ENCODE results near the gene EPN3.
A peak's percentile ranks its signal among the peaks of the same experiment; 100 is the strongest.

The EPN3 gene

DNA sequence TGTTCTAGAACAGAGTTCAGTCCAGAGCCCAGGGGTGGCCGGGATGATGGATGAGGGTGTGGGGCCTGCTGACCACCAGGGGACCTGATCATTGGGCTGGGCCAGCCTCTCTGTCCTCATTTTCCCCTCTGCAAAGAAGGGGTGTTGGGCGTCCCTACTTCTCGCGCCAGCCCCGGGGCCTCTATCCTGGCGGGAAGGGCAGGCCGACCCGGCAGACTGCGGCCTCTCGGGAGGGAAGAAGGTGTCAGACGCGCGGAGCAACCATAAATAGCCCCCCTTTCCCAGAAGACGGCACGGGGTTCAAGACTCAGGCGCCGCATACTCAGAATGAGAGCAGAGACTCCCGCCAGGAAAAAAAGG, 26.0 kb downstream of the EPN3 start:
- H3K4me1 ChIP-seq (ENCODE audit: control insufficient read depth, insufficient read depth, low read depth, low read length), result peaks cover 33% of the 10 kb centered on the region
- 11% methylated on average over 18 of the region's 18 CpGs for WGBS

DNA sequence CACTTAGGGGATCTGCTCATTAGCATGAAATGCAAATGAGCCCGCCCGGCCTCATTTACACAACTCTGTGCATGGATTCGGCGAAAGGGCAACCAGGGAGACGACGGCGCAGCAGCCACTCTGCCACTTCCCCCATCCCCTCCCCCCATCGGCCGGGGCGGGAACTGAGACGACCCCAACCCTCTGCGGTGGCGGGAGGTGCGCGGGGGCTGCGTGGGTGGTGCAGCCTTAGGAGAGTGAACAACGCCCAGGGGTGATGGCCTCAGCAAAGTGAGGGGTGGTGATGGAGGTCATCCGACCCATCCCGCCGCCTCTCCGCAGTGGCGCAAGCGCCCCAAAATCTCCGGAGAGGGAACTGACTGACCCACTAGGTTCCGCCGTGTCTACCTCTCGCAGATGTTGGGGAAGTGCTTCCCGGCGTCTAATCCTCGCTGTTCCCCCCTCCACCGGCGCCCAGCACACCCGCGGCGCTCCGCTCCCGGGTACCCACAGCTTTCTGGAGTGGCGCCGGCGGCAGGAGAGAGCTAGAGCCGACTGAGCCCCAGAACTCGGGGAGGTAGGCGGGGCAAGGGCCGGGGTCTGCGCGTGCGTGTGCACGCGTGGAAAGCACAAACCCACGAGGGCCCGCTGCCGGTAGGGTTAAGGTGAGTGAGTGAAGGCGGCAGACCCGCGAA, 26.5 kb downstream of the EPN3 start:
- no peak overlapping the region for H2BK15ac ChIP-seq (ENCODE audit: low read depth, poor library complexity, severe bottlenecking)
- H3K18ac ChIP-seq (ENCODE audit: low read depth in 1 of 2, low read length in 2 of 2), result no peak overlapping the region
- H3K27me3 ChIP-seq (ENCODE audit: control insufficient read depth in 1 of 2, insufficient read depth in 1 of 2, low read length in 2 of 2), result peaks cover 33 to 52% of the 10 kb centered on the region in 2 experiments
- no peaks in the 10 kb centered on the region for H3K9me3 ChIP-seq (ENCODE audit: control insufficient read depth, low read length)
- WGBS, result 2% methylated on average over 36 of the region's 55 CpGs
- H2AK5ac ChIP-seq (ENCODE audit: low read length, severe bottlenecking), result no peak overlapping the region
- H2BK5ac ChIP-seq (ENCODE audit: low read depth, low read length, poor library complexity, severe bottlenecking), result no peak overlapping the region
- H3K4ac ChIP-seq (ENCODE audit: low read depth in 1 of 2, low read length in 2 of 2), result no peak overlapping the region
- H2BK12ac ChIP-seq (ENCODE audit: low read length in 2 of 2), result peak overlapping the region in 1 of 2 experiments; percentile 11
- H3K27ac ChIP-seq (ENCODE audit: low read length, poor library complexity, severe bottlenecking), result no peak overlapping the region
- no peak overlapping the region for H4K8ac ChIP-seq (ENCODE audit: low read length)
- peak overlapping the region; percentile 30 to 76 for H3K4me3 ChIP-seq (ENCODE audit: insufficient read depth in 1 of 2, low read depth in 1 of 2, low read length in 2 of 2)
- no peak overlapping the region for H2BK120ac ChIP-seq (ENCODE audit: low read depth, low read length)
- H3K4me1 ChIP-seq (ENCODE audit: control insufficient read depth, insufficient read depth, low read depth, low read length), result peaks cover 33% of the 10 kb centered on the region
- H3K9ac ChIP-seq (ENCODE audit: low read length), result peak overlapping the region; percentile 57
- H3K14ac ChIP-seq (ENCODE audit: low read length in 2 of 2), result no peak overlapping the region
- peaks cover 6% of the 10 kb centered on the region for H3K79me1 ChIP-seq (replicated peaks; ENCODE audit: low read length, poor library complexity, severe bottlenecking)
- H3K4me2 ChIP-seq (ENCODE audit: low read length, poor library complexity, severe bottlenecking), result peak overlapping the region; percentile 76
- H3K23ac ChIP-seq (ENCODE audit: low read length in 2 of 2), result no peak overlapping the region
- DNase-seq, result no peak
- H4K91ac ChIP-seq (ENCODE audit: low read length), result no peak overlapping the region
- peaks cover 23 to 32% of the 10 kb centered on the region in 2 experiments for H3K36me3 ChIP-seq (ENCODE audit: control insufficient read depth in 1 of 2, insufficient read depth in 2 of 2, low read depth in 1 of 2, low read length in 2 of 2)
- no peak overlapping the region for H2AFZ ChIP-seq (ENCODE audit: low read depth, low read length)

More for the DNA sequence above, 26.0 kb downstream of the EPN3 start:
- Histone ChIP-seq H3K36me3 (ENCODE audit: control insufficient read depth in 1 of 2, insufficient read depth in 2 of 2, low read depth in 1 of 2, low read length in 2 of 2) (peaks cover 23 to 37% of the 10 kb centered on the region in 2 experiments), H3K4me3 (ENCODE audit: insufficient read depth in 1 of 2, low read depth in 1 of 2, low read length in 2 of 2) (no peak overlapping the region), H3K27ac (ENCODE audit: low read length, poor library complexity, severe bottlenecking) (no peak overlapping the region), H3K4me2 (ENCODE audit: low read length, poor library complexity, severe bottlenecking) (no peak overlapping the region), H2BK12ac (ENCODE audit: low read length in 2 of 2) (no peak overlapping the region), H2BK5ac (ENCODE audit: low read depth, low read length, poor library complexity, severe bottlenecking) (no peak overlapping the region), H4K8ac (ENCODE audit: low read length) (no peak overlapping the region), H2AFZ (ENCODE audit: low read depth, low read length) (no peak overlapping the region), H3K27me3 (ENCODE audit: control insufficient read depth in 1 of 2, insufficient read depth in 1 of 2, low read length in 2 of 2) (peaks cover 33 to 47% of the 10 kb centered on the region in 2 experiments), H3K23ac (ENCODE audit: low read length in 2 of 2) (no peak overlapping the region), H4K91ac (ENCODE audit: low read length) (no peak overlapping the region), H3K9me3 (ENCODE audit: control insufficient read depth, low read length) (no peaks in the 10 kb centered on the region), H3K18ac (ENCODE audit: low read depth in 1 of 2, low read length in 2 of 2) (no peak overlapping the region), H3K9ac (ENCODE audit: low read length) (peak overlapping the region; percentile 57), H2BK15ac (ENCODE audit: low read depth, poor library complexity, severe bottlenecking) (no peak overlapping the region), H2BK120ac (ENCODE audit: low read depth, low read length) (no peak overlapping the region), H3K79me1 (replicated peaks; ENCODE audit: low read length, poor library complexity, severe bottlenecking) (peaks cover 8% of the 10 kb centered on the region), H2AK5ac (ENCODE audit: low read length, severe bottlenecking) (no peak overlapping the region), H3K4ac (ENCODE audit: low read depth in 1 of 2, low read length in 2 of 2) (no peak overlapping the region), H3K14ac (ENCODE audit: low read length in 2 of 2) (no peak overlapping the region)
- no peak for DNase-seq

DNA sequence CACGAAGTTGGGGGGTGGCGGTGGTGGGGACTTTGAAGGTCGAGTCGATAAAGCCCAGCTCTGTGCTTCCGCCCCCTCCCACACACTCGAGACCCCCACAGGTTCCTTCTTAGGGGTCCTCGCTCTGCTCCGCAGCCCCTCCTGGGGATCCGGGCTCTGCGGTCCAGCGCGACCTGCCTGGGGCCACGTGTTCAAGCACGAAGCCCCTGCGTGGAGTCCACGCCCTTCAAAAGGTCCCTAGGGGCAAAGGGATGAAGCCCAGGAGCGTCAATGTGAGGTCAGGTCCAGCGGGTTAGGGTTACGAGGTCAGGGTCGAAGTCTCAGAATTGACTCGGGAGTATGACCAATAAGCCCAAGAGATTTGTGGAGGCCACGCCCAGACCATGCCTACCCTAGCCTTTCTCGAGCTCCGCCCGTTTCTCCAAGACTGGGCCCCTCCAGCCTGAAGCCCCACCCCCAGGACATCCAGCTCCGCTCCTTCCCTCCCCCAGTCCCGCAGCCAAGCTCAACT, 27.2 kb downstream of the EPN3 start:
- H2AFZ ChIP-seq (ENCODE audit: low read depth, low read length), result no peak overlapping the region
- H3K27ac ChIP-seq (ENCODE audit: low read length, poor library complexity, severe bottlenecking), result no peak overlapping the region
- H4K8ac ChIP-seq (ENCODE audit: low read length), result no peak overlapping the region
- peak; percentile 51 for DNase-seq
- H4K91ac ChIP-seq (ENCODE audit: low read length), result no peak overlapping the region
- H3K79me1 ChIP-seq (replicated peaks; ENCODE audit: low read length, poor library complexity, severe bottlenecking), result no peaks in the 10 kb centered on the region
- peaks cover 33 to 59% of the 10 kb centered on the region in 2 experiments for H3K27me3 ChIP-seq (ENCODE audit: control insufficient read depth in 1 of 2, insufficient read depth in 1 of 2, low read length in 2 of 2)
- H2BK12ac ChIP-seq (ENCODE audit: low read length in 2 of 2), result no peak overlapping the region
- H3K14ac ChIP-seq (ENCODE audit: low read length in 2 of 2), result no peak overlapping the region
- WGBS, result 1% methylated on average over 25 of the region's 27 CpGs
- H2BK5ac ChIP-seq (ENCODE audit: low read depth, low read length, poor library complexity, severe bottlenecking), result no peak overlapping the region
- no peak overlapping the region for H3K4ac ChIP-seq (ENCODE audit: low read depth in 1 of 2, low read length in 2 of 2)
- no peak overlapping the region for H3K23ac ChIP-seq (ENCODE audit: low read length in 2 of 2)
- no peaks in the 10 kb centered on the region for H3K9me3 ChIP-seq (ENCODE audit: control insufficient read depth, low read length)
- no peak overlapping the region for H2AK5ac ChIP-seq (ENCODE audit: low read length, severe bottlenecking)
- H3K9ac ChIP-seq (ENCODE audit: low read length), result peak overlapping the region; percentile 62
- no peak overlapping the region for H2BK120ac ChIP-seq (ENCODE audit: low read depth, low read length)
- H3K4me3 ChIP-seq (ENCODE audit: insufficient read depth in 1 of 2, low read depth in 1 of 2, low read length in 2 of 2), result peak overlapping the region; percentile 31 to 76
- peaks cover 32% of the 10 kb centered on the region for H3K4me1 ChIP-seq (ENCODE audit: control insufficient read depth, insufficient read depth, low read depth, low read length)
- peak overlapping the region; percentile 76 for H3K4me2 ChIP-seq (ENCODE audit: low read length, poor library complexity, severe bottlenecking)
- H2BK15ac ChIP-seq (ENCODE audit: low read depth, poor library complexity, severe bottlenecking), result no peak overlapping the region
- peaks cover 17 to 25% of the 10 kb centered on the region in 2 experiments for H3K36me3 ChIP-seq (ENCODE audit: control insufficient read depth in 1 of 2, insufficient read depth in 2 of 2, low read depth in 1 of 2, low read length in 2 of 2)
- H3K18ac ChIP-seq (ENCODE audit: low read depth in 1 of 2, low read length in 2 of 2), result no peak overlapping the region

DNA sequence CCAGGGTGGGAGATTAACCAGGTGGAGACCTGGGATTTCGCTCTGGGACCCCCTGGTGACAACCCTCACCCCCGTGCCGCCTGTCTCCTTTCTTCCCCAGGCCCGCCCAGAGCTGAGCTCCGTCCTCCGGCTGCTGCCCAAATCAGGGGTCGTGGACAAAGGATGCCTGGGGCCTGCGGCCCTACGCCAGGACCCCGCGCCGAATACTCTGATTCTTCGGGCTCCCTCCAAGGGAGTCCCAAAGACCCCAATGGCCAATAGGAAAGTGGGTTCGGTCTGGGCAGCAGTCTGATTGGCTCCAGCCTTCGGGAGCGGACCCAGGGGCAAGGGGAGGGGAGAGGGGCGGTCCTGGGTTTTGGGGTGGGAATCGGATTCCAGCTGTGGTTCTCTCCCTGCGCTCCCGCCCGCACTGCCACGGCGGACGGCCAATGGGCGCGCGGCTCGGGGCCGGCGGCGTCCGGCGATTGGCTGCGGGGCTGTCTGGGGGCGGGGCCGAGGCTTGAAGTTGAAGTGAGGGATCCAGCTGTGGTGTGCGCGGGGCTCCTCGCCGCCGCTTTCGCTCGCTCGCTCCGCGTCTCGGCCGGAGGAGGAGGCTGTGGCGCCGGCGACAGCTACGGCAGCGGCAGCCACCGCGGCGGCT, 27.8 kb downstream of the EPN3 start, which contains the start of gene CACNA1G:
CACNA1G (plus strand) TSS at position 531 of the 640 bp plus-strand sequence. CDS start 745 bp downstream, outside the sequence.
- no peak within 1 kb of the TSS for H3K23ac ChIP-seq (ENCODE audit: low read length in 2 of 2)
- H3K18ac ChIP-seq (ENCODE audit: low read depth in 1 of 2, low read length in 2 of 2), result no peak within 1 kb of the TSS
- H2BK15ac ChIP-seq (ENCODE audit: low read depth, poor library complexity, severe bottlenecking), result no peak within 1 kb of the TSS
- peak within 1 kb of the TSS; percentile 62 for H3K9ac ChIP-seq (ENCODE audit: low read length)
- no peak within 1 kb of the TSS for H3K27ac ChIP-seq (ENCODE audit: low read length, poor library complexity, severe bottlenecking)
- 2% methylated on average over 25 of the region's 56 CpGs for WGBS
- H2BK5ac ChIP-seq (ENCODE audit: low read depth, low read length, poor library complexity, severe bottlenecking), result no peak within 1 kb of the TSS
- H3K4me3 ChIP-seq (ENCODE audit: insufficient read depth in 1 of 2, low read depth in 1 of 2, low read length in 2 of 2), result peak within 1 kb of the TSS; percentile 69 to 76
- H3K4ac ChIP-seq (ENCODE audit: low read depth in 1 of 2, low read length in 2 of 2), result no peak within 1 kb of the TSS
- H3K9me3 ChIP-seq (ENCODE audit: control insufficient read depth, low read length), result no peaks in the 10 kb centered on the region
- no peak within 1 kb of the TSS for H4K8ac ChIP-seq (ENCODE audit: low read length)
- peaks cover 11 to 20% of the 10 kb centered on the region in 2 experiments for H3K36me3 ChIP-seq (ENCODE audit: control insufficient read depth in 1 of 2, insufficient read depth in 2 of 2, low read depth in 1 of 2, low read length in 2 of 2)
- H3K27me3 ChIP-seq (ENCODE audit: control insufficient read depth in 1 of 2, insufficient read depth in 1 of 2, low read length in 2 of 2), result peaks cover 33 to 64% of the 10 kb centered on the region in 2 experiments
- H3K79me1 ChIP-seq (replicated peaks; ENCODE audit: low read length, poor library complexity, severe bottlenecking), result no peaks in the 10 kb centered on the region
- H3K4me1 ChIP-seq (ENCODE audit: control insufficient read depth, insufficient read depth, low read depth, low read length), result peaks cover 33% of the 10 kb centered on the region
- peak; percentile 86 for DNase-seq
- no peak within 1 kb of the TSS for H2BK12ac ChIP-seq (ENCODE audit: low read length in 2 of 2)
- H2AFZ ChIP-seq (ENCODE audit: low read depth, low read length), result no peak within 1 kb of the TSS
- H3K14ac ChIP-seq (ENCODE audit: low read length in 2 of 2), result no peak within 1 kb of the TSS
- H2AK5ac ChIP-seq (ENCODE audit: low read length, severe bottlenecking), result no peak within 1 kb of the TSS
- H4K91ac ChIP-seq (ENCODE audit: low read length), result no peak within 1 kb of the TSS
- peak within 1 kb of the TSS; percentile 76 for H3K4me2 ChIP-seq (ENCODE audit: low read length, poor library complexity, severe bottlenecking)
- no peak within 1 kb of the TSS for H2BK120ac ChIP-seq (ENCODE audit: low read depth, low read length)

Data from mesenchymal stem cell (in vitro differentiated cells and primary cell).